Smooth muscle cell (in vitro differentiated cells): ENCODE data around the gene SAP130. TPM values are rescaled to one million over a fixed set of nuclear protein-coding genes. Genes with fewer than 3 reads are reported as not detected.
A peak's percentile ranks its signal among the peaks of the same experiment; 100 is the strongest.

Experiments
- DNase-seq: peaks from one replicate; lab custom pipeline; 2025; ENCODE audit not compliant: unreplicated experiment; lab: John Stamatoyannopoulos, UW
- H2AFZ ChIP-seq: fragments of 200-600 bp; sonication (generic); 2 replicates; pipeline ENCODE4 v1.6.0; 2016; ENCODE audit warnings: antibody characterized with exemption, low read depth, mild to moderate bottlenecking
- H3F3A ChIP-seq: fragments of 200-600 bp; sonication (generic); 2 replicates; pipeline ENCODE4 v1.6.0; 2017; ENCODE audit warnings: antibody characterized with exemption, low read depth
- H3K27ac ChIP-seq: fragments of 200-600 bp; sonication (generic); 2 replicates; pipeline ENCODE4 v1.5.1; 2016; ENCODE audit warnings: low read depth, mild to moderate bottlenecking
- H3K27me3 ChIP-seq: fragments of 200-600 bp; sonication (generic); 2 replicates; pipeline ENCODE4 v1.6.1; 2016; ENCODE audit warnings: low read depth, mild to moderate bottlenecking
- H3K36me3 ChIP-seq: fragments of 200-600 bp; sonication (generic); 2 replicates; pipeline ENCODE4 v1.5.1; 2016; ENCODE audit warnings: low read depth
- H3K4me1 ChIP-seq: fragments of 200-600 bp; sonication (generic); 2 replicates; pipeline ENCODE4 v1.5.1; 2016; ENCODE audit warnings: low read depth
- H3K4me2 ChIP-seq: fragments of 200-600 bp; sonication (generic); 2 replicates; pipeline ENCODE4 v1.6.0; 2016; ENCODE audit warnings: mild to moderate bottlenecking
- H3K4me3 ChIP-seq: fragments of 200-600 bp; sonication (generic); 2 replicates; pipeline ENCODE4 v1.5.1; 2016; ENCODE audit warnings: mild to moderate bottlenecking
- H3K79me2 ChIP-seq: fragments of 200-600 bp; sonication (generic); 2 replicates; pipeline ENCODE4 v1.6.0; 2016; ENCODE audit warnings: low read depth, mild to moderate bottlenecking
- H3K9ac ChIP-seq: fragments of 200-600 bp; sonication (generic); 2 replicates; pipeline ENCODE4 v1.6.0; 2016; ENCODE audit warnings: low read depth
- H3K9me3 ChIP-seq: fragments of 200-600 bp; sonication (generic); replicated peaks from 2 replicates; pipeline ENCODE4 v1.5.1; 2016; ENCODE audit warnings: low read depth
- H4K20me1 ChIP-seq: fragments of 200-600 bp; sonication (generic); 2 replicates; pipeline ENCODE4 v1.6.0; 2016; ENCODE audit warnings: low read depth
- WGBS: methylation state at CpG from one replicate; pipeline ENCODE4 v1.1.7; 2016; ENCODE audit warnings: low lambda C conversion rate; 5-methylcytosine and 5-hydroxymethylcytosine counted together
- polyA plus RNA-seq: library from polyadenylated mRNA; unstranded; fragments of >200 nt; fragmentation: Nextera tagmentation; extraction: Ambion mirVana; gene quantifications from 2 replicates; pipeline ENCODE4 v1.2.1, GENCODE V29; 2016
- total RNA-seq: library from RNA; depleted of rRNA; stranded (reverse); fragments of >200 nt; gene quantifications from 2 replicates; pipeline ENCODE4 v1.2.3, GENCODE V29; 2014
- TF ChIP-seq, protein P1 (sequence below): fragments of 200-600 bp; sonication (generic); IDR thresholded peaks from 2 replicates; pipeline ENCODE4 v1.5.1; 2017; ENCODE audit warnings: borderline replicate concordance, mild to moderate bottlenecking, antibody characterized with exemption; ENCODE audit not compliant: insufficient read depth, poor library complexity, severe bottlenecking

Gene SAP130
- total and polyA plus RNA-seq, 2 experiments from 2014 or later, result 15.1 to 20.5 TPM

DNA sequence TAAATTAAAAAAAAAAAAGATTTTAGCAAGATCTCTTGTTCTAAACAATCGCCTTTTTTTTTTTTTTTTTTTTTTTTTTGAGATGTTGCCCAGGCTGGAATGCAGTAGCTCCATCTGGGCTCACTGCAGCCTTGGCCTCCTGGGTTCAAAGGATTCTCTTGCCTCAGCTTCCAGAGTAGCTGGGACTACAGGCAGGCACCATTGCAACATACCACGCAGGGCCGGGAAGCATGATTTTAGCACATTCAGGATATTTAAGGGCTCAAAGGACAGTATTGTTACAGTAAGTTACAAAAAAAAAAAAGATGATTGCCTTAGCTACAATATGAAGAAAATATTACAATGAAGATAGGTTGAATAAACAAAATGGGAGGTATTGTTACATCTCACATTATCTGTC is 29.5 kb upstream of the SAP130 start:
- TF ChIP-seq, protein P1, sequence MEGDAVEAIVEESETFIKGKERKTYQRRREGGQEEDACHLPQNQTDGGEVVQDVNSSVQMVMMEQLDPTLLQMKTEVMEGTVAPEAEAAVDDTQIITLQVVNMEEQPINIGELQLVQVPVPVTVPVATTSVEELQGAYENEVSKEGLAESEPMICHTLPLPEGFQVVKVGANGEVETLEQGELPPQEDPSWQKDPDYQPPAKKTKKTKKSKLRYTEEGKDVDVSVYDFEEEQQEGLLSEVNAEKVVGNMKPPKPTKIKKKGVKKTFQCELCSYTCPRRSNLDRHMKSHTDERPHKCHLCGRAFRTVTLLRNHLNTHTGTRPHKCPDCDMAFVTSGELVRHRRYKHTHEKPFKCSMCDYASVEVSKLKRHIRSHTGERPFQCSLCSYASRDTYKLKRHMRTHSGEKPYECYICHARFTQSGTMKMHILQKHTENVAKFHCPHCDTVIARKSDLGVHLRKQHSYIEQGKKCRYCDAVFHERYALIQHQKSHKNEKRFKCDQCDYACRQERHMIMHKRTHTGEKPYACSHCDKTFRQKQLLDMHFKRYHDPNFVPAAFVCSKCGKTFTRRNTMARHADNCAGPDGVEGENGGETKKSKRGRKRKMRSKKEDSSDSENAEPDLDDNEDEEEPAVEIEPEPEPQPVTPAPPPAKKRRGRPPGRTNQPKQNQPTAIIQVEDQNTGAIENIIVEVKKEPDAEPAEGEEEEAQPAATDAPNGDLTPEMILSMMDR, result no peak
- Histone ChIP-seq H3K4me3 (no peak overlapping the region), H3K4me1 (no peaks in the 10 kb centered on the region), H3K4me2 (no peak overlapping the region), H3K79me2 (no peaks in the 10 kb centered on the region), H3F3A (no peaks in the 10 kb centered on the region), H4K20me1 (no peaks in the 10 kb centered on the region), H3K27me3 (no peaks in the 10 kb centered on the region), H3K36me3 (no peaks in the 10 kb centered on the region), H3K9me3 (no peaks in the 10 kb centered on the region), H2AFZ (no peak overlapping the region), H3K27ac (no peak overlapping the region), H3K9ac (no peak overlapping the region)
- no peak for DNase-seq
- WGBS, result 81% methylated on average over 3 of the region's 3 CpGs

DNA sequence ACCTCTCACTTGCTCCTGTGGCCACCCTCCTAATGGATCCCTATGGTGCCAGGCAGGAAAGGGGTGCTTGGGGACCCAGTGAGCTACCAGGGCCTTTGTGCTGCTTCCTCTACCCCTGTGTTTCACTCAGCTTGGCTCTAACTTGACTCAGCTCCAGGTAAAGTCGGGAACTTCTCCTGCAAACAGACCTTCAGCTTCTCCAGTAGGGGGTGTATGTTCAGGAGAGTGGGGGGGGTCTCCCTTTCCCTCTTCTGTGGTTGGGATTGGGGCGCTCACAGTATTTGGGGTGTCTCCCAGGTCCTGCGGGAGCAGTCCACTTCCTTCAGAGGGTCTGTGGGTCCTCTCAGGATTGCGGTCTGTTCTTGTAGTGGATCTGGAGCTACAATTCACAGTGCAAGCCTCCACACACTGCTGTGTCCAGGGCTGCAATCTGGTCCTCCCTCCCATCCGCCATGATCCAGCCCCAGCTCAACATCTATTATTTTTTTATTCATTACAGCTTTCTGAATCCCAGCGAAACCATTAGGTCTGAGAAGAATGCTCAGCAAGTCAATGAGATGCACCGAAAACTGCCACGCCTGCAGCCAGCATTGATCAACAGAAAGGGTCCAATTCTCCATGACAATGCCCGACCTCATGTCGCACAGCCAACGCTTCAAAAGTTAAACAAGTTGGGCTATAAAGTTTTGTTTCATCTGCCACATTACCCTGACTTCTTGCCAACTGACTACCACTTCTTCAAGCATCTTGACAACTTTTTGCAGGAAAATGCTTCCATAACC is 26.4 kb upstream of the SAP130 start:
- TF ChIP-seq, protein P1, result no peak
- Histone ChIP-seq H3K4me1 (no peaks in the 10 kb centered on the region), H3F3A (no peaks in the 10 kb centered on the region), H3K36me3 (no peaks in the 10 kb centered on the region), H3K4me2 (no peak overlapping the region), H3K9me3 (no peaks in the 10 kb centered on the region), H3K9ac (no peak overlapping the region), H3K4me3 (no peak overlapping the region), H4K20me1 (no peaks in the 10 kb centered on the region), H3K27ac (no peak overlapping the region), H3K27me3 (peaks cover 4% of the 10 kb centered on the region), H3K79me2 (no peaks in the 10 kb centered on the region), H2AFZ (no peak overlapping the region)
- DNase-seq, result no peak
- WGBS, result 95% methylated on average over 11 of the region's 11 CpGs

DNA sequence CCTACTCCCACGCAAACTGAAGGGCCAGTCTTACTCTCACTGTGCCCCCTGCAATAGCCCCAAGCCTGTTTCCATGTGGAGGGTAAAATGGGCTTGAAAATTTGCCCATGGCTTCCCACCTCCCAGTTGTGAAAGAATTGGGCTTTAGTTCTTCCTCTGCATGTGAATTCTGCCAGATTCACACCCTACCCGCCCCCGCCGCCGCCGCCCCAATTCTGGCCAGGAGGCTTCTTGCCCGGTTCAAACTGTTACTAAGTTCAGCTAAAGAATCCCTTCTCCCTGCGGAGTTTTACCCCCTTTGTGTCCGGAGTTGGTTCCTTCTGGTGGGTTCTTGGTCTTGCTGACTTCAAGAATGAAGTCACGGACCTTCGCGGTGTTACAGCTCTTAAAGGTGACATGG is 25.5 kb upstream of the SAP130 start:
- no peak overlapping the region for H2AFZ ChIP-seq
- H3K9me3 ChIP-seq, result no peaks in the 10 kb centered on the region
- H3K9ac ChIP-seq, result no peak overlapping the region
- no peak overlapping the region for H3K27ac ChIP-seq
- TF ChIP-seq, protein P1, result no peak
- no peak for DNase-seq
- WGBS, result 98% methylated on average over 12 of the region's 12 CpGs
- no peak overlapping the region for H3K4me3 ChIP-seq
- H3K27me3 ChIP-seq, result peaks cover 4% of the 10 kb centered on the region
- H3K79me2 ChIP-seq, result no peaks in the 10 kb centered on the region
- H3K36me3 ChIP-seq, result no peaks in the 10 kb centered on the region
- H3F3A ChIP-seq, result no peaks in the 10 kb centered on the region
- H3K4me2 ChIP-seq, result no peak overlapping the region
- H4K20me1 ChIP-seq, result no peaks in the 10 kb centered on the region
- H3K4me1 ChIP-seq, result no peaks in the 10 kb centered on the region

DNA sequence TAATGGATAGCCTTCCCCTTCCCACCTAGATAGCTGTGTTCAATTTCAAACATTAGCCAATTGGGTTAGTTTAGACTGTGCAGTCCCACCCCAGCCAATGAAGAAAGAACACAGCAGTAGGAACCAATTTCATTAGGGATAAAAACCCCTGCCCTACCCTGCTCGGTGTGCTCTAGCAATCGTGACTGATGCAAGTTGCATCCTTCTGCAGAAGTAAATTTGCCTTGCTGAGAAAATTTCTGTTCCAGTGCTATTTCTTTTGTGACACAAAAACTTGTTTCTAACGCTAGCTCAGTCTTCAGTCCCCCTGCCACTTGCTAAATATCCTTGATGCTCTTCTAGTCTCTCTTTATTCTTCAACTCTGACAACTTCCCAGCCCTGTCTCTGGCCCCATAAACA is 15.2 kb upstream of the SAP130 start:
- peaks cover 14% of the 10 kb centered on the region for H3K4me1 ChIP-seq
- no peak for DNase-seq
- H4K20me1 ChIP-seq, result no peaks in the 10 kb centered on the region
- H3K4me2 ChIP-seq, result no peak overlapping the region
- H3K27ac ChIP-seq, result peak overlapping the region; percentile 64
- no peaks in the 10 kb centered on the region for H3K79me2 ChIP-seq
- WGBS, result 47% methylated on average over 3 of the region's 3 CpGs
- no peaks in the 10 kb centered on the region for H3K9me3 ChIP-seq
- no peak overlapping the region for H3K9ac ChIP-seq
- no peaks in the 10 kb centered on the region for H3F3A ChIP-seq
- no peak overlapping the region for H3K4me3 ChIP-seq
- no peaks in the 10 kb centered on the region for H3K27me3 ChIP-seq
- H2AFZ ChIP-seq, result peak overlapping the region; percentile 52
- TF ChIP-seq, protein P1, result no peak
- no peaks in the 10 kb centered on the region for H3K36me3 ChIP-seq
